Endometrial microvascular endothelial cells (primary cell): Measurements from ENCODE around the gene SF3B2. TPM values are rescaled to one million over a fixed set of nuclear protein-coding genes. Genes with fewer than 3 reads are reported as not detected.
"Not testable (repeated sequence)": the region's sequence is repeated elsewhere in the genome, so short reads cannot be mapped to it uniquely, and the experiment has no call there.

Source experiments
- in situ Hi-C: cut with HindIII; loops from 2 replicates; pipeline ENCODE4 v1.10.0; 2017; ENCODE audit warnings: low sequenced_read_pairs, low pct_unique_long_range_greater_than_20kb; ENCODE audit errors: inconsistent ontology term
- total RNA-seq: library from RNA; depleted of rRNA; stranded (reverse); fragments of >200 nt; gene quantifications from one replicate; pipeline ENCODE4 v1.2.3, GENCODE V29; 2015; ENCODE audit errors: inconsistent ontology term

The SF3B2 gene
- total RNA-seq, 1 donor from 2014 or later: 134 TPM

GRCh38 chr11:66069715-66070603, 17.8 kb downstream of the SF3B2 start, which contains the start of gene PACS1:
PACS1 (plus strand) TSS chr11:66070272; CDS start chr11:66070487, 215 bp downstream.
- in situ Hi-C loops: no loop called here

GRCh38 chr11:66070604-66071380, 18.6 kb downstream of the SF3B2 start:
- in situ Hi-C loops: no loop called here

GRCh38 chr11:66071381-66071801, 19.2 kb downstream of the SF3B2 start:
- in situ Hi-C loops: no loop called here

- in situ Hi-C loops: no loop called here
Observed at GRCh38 chr11:66072081-66072480, 19.9 kb downstream of the SF3B2 start.

GRCh38 chr11:66072518-66072917, 20.4 kb downstream of the SF3B2 start:
- in situ Hi-C loops: no loop called here

- in situ Hi-C loops: no loop called here
Observed at GRCh38 chr11:66073669-66074068, 21.5 kb downstream of the SF3B2 start.

GRCh38 chr11:66075273-66075672, 23.1 kb downstream of the SF3B2 start:
- in situ Hi-C loops: no loop called here

GRCh38 chr11:66076561-66076960, 24.4 kb downstream of the SF3B2 start:
- in situ Hi-C loops: no loop called here

- in situ Hi-C loops: no loop called here
Observed at GRCh38 chr11:66077927-66078326, 25.8 kb downstream of the SF3B2 start.

GRCh38 chr11:66078949-66079348, 26.8 kb downstream of the SF3B2 start:
- in situ Hi-C loops: not testable (repeated sequence)

- in situ Hi-C loops: no loop called here
Observed at GRCh38 chr11:66080055-66080817, 28.1 kb downstream of the SF3B2 start.

- in situ Hi-C loops: no loop called here
Observed at GRCh38 chr11:66081505-66081904, 29.3 kb downstream of the SF3B2 start.

GRCh38 chr11:66082946-66083698, 31.0 kb downstream of the SF3B2 start:
- in situ Hi-C loops: no loop called here

GRCh38 chr11:66083767-66084166, 31.6 kb downstream of the SF3B2 start:
- in situ Hi-C loops: no loop called here

GRCh38 chr11:66084821-66085475, 32.8 kb downstream of the SF3B2 start:
- in situ Hi-C loops: no loop called here

GRCh38 chr11:66087148-66087908, 35.2 kb downstream of the SF3B2 start:
- in situ Hi-C loops: no loop called here

GRCh38 chr11:66089067-66089466, 36.9 kb downstream of the SF3B2 start:
- in situ Hi-C loops: no loop called here
